HS-27A (cell line): ENCODE measurements around the gene ATP8A2.

ENCODE experiments used
- DNase-seq: peaks from one replicate; pipeline ENCODE4 v3.0.0-alpha.2; 2012; ENCODE audit warnings: low read depth, missing footprints

Gene ATP8A2

GRCh38 chr13:25732111-25732865, 360.5 kb downstream of the ATP8A2 start:
- no peak for DNase-seq

DNA sequence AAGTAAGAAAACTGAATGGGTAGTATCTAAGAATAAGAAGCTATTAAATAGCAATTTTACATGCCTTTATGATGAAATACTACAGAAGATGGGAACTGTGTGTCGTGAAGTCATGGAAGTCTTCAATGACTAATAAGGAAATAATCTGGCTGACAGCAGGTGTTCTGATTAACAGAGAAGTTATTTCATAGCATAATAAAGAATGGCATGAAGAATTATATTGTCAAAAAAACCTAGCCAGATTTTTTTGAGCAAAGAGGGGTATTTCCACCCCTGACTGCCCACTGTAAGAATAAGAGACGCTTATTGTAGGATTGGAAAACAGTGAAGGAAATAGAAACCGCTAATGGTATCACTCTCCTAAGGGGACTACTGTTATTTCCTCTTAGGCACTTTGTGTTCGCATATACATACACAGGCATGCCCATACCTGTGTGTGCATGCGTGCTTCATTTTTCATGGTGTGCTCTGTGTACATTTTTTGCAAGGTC, 361.3 kb downstream of the ATP8A2 start:
- DNase-seq, result no peak

DNA sequence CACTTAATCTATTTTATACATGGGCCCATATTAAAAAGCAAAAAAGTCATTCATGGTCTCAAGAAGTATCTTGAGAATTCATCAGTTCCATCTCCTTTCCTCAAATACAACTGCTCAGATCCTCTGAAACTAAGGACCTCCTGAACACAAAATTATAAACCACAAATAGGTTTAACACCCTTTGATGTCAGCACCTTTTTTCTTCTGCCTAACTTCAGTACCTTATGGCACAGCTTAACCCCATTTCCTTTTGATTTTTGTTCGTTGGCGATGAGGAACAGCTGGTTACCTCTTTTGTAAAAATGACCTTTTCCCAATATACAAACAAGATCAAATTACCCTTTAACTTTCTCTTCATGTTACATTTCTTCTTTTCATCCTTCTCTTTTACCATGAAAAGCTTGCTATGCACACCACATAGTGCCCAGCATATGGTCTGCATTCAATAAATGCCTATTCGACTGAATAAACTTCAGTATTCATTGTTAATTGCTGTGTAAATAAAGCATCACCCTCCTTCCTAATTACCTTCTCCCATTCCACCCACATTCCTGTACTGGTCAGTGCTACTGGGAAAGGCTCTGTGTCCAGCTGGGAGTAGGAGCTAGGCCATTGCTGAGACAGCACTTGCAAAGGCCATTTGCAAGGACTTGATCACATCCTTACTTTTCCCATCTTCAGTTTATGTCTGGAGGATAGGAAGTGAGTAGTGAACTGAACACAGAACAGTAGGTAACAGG, 362.1 kb downstream of the ATP8A2 start:
- no peak for DNase-seq

DNA sequence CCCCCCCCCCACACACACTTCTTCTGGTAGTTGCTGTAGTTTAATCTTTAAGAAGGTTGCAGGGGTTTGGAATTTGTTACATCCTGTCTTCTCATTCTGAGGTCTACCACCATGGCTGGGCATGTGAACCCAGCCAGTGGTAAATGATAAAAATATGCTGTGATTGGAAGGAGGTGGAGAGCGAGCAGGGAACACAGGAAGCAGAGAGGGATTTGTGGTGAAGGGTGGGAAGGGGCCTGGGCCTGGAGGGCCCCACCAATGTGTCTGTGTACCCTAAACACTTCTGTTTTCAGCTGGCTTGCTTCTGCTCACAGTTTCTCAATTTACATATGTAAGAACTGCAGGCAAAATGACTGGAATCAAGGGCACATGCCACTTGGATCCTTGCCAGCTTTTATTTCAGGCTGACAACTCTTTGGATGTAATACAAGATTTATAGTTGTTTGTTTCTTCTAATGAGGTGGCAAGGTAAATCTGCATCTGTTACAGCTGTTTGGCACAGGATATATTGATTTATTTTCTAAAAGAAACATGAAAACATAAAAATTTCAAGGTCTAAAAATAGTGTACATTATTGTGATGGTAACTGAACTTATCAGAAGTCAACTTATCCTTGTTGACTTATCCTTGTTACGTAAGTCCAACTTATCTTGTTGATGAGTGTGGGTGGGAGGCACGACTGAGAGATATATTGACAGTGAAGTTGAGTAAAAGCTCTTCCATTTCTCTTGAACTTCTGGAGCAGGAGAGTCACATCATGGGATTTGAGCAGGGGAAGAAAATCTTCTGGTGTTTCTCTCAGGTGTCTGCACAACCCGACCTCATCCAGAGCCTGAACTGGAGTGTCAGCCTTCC, 366.8 kb downstream of the ATP8A2 start:
- DNase-seq, result no peak

DNA sequence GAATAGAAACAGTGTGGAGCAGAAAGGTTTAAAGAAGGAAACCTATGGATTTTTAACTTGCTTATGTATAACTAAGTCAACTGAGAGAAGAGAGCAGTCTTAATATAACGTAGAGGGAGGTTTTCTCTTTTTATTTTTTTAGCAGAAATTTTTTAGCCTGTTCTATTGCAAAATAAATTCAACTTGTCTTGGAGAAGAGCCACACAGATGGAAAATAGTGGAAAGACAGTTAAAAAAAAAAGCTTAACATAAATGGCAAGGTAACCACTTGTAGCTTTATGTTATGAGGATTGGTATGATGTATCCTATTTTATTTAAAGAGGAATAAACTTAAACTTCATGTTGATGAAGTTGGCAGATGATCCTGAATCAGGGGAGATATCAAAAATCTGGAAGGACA, 367.6 kb downstream of the ATP8A2 start:
- no peak for DNase-seq

GRCh38 chr13:25741796-25742195, 370.0 kb downstream of the ATP8A2 start:
- no peak for DNase-seq

DNA sequence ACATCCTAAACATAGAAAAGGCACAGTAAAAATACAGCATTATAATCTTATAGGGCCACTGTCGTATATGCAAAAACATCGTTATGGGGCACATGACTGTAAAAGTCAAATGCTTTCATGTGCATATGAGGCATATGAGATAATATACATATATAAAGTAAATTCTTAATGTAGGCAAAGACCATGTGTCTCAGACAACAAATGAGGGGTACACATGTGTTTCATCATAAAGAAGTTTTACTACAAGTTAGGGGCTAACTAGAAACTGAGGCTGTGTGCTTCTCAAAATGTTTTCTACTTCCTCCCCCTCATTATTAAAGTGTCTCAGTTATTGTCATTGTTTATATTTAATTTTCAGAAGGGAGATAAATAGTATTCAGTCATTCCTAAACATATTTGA, 370.4 kb downstream of the ATP8A2 start:
- no peak for DNase-seq

DNA sequence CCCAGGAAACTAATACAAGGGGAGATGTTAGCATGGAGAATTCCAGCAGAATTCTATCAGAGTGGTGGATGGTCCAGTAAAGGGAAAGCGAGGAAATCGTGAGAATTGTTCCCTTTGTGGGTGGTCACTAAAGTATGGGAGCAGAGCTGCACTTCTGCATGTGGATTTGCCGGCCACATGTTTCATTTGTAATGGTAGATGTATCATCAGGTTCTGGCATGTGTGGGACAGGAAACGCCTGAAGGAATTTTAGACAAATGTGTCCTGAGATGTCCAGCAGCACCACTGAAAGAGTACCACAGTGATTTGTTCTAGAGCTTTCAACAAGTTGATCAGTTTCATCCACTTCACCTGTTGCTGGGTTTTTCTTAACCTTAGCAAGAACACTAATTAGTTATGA, 371.6 kb downstream of the ATP8A2 start:
- no peak for DNase-seq

DNA sequence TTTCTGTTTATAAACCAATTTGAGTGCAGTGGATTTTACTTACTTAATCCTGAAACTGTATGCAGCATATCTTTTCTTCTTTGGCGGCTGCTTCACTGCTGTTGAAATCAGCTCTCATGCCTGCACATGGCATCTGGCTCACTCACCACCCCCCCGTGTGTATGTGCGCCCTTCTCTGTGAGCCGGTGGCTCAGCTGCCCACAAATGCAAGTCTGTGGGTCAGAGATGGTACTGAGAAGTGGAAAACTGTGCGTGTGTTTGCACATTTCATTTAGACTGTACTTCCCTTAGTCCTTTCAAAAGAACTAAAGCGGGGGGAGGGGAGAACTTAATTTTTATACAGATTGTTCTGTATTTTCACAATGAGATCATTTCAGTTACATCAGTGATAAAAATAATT, 372.4 kb downstream of the ATP8A2 start:
- no peak for DNase-seq

DNA sequence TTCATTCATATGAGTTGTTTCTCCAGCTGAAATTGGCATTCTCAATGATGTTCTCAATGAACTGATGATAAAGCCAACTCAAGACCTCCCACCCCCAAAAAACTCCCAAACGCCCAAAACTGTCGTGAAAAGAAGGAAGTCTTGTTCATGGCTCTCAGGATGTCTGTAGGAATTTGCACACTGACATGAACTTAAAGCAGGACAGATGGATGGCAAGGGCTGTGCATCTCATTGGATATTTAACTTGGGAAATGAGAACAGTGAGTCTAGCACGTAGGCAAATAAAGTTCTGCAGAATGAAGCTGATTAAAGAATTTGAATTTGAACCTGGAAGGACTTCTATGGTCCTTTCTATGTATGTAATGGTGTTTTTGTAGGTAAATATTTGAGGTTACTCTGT, 374.4 kb downstream of the ATP8A2 start:
- DNase-seq, result no peak

- DNase-seq, result no peak
Observed at GRCh38 chr13:25752957-25753551, 381.3 kb downstream of the ATP8A2 start.

DNA sequence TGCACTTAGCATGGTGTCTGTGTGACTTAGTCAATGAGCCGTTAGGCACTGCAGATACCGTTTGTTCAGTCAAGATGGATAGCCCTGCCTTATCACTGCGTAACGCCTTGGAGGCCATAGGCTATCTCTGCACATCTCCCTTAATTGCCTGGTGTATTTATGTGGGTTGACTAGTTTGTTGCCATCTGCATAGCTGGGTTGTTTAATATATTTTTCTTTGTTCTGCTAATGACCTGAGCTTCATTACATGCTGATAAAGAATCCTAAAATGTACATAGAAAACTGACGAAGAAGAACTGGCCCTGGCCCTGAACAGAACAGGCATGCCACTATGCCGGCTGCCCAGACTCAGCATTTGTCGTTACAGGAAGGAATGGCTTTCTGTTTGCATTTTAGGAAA, 382.2 kb downstream of the ATP8A2 start:
- no peak for DNase-seq

GRCh38 chr13:25756251-25756650, 384.5 kb downstream of the ATP8A2 start:
- DNase-seq, result no peak

GRCh38 chr13:25756912-25757311, 385.1 kb downstream of the ATP8A2 start:
- no peak for DNase-seq

DNA sequence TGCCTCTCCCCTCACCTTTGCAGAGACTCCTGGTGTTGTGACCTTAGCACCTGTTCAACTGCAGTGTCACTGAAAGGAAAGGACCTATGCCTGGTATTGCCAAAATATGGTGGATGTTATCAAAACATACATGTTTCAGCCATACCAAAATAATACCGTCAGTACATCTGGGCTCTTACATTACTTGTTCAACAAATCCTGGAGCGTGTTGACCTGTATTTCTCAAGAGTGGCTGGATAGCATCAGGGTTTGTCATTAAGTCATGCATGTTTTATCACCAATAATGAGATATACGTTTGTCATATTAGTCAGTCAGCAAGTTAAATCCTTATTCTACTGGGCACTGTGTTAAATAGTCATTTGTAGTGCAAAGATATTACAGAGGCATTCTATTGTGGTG, 389.3 kb downstream of the ATP8A2 start:
- DNase-seq, result no peak

DNA sequence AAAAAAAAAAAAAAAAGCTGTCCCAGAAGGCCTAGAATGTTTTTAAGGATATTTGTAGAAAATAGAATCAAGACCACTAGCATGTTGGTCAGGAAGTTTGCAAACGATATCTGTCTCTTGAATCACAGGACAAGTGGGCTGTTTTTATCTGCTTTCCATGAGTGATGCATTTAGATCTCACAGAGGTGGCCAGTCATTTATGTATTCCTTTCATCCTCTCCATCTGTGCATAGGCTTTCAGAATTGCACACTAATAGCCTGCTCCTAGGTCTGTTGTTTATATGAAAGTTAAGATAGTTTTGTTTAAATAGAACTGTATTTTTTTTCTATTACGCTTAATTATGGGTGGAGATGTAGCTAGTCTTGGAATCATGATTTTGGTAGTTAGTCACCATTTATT, 390.5 kb downstream of the ATP8A2 start:
- DNase-seq, result no peak

DNA sequence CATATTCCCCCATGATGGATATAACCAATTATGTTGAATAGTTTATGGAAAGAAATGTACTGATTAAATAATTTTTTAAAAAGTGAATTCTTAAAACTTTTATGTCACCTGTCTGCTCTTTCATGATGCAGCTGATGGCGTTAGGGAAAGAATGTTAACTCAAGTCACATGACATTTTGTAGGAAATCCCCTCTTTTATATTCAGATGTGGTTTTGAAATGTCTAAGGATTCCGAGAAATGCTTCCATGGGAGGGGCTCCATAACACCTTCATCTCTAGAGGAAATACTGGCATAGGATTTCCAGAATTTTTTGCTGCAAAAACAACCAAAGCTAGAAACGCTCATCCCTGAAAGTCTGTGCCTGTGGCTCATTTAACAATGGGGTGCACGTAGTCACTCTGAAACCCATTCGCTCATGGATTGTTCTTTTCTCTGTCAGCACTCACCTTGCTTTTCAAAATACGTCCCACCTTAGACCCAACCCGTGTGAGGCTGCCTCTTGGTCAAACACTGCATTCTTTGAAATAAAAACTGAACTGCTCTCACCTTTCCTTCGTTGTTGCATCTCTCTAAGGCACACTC, 391.1 kb downstream of the ATP8A2 start:
- DNase-seq, result no peak

GRCh38 chr13:25764378-25764777, 392.6 kb downstream of the ATP8A2 start:
- no peak for DNase-seq

- no peak for DNase-seq
Observed at GRCh38 chr13:25765266-25765665, 393.5 kb downstream of the ATP8A2 start.

DNA sequence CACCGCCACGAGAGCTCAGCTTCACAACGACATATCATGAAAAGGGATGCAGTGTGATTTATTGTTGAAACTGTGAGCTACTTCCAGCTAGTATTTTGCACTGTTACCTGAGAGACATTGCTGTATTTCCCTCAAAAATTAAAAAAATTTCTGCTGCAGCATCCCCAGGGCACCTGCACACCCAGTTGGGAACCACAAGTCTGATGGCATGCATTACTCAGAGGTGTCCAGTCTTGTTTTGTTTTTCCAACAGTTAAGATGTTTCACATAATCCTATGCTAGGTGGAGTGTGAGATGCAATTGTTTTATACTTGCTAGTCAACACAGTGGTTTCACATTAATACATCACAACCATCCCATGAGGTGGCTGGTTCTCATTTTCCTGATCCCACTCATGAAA, 394.8 kb downstream of the ATP8A2 start:
- no peak for DNase-seq

- DNase-seq, result no peak
Observed at GRCh38 chr13:25766991-25767390, 395.2 kb downstream of the ATP8A2 start.

- DNase-seq, result no peak
Observed at GRCh38 chr13:25768376-25768775, 396.6 kb downstream of the ATP8A2 start.
